ENCODE measurements around the gene SEC63. TPM values are rescaled to one million over a fixed set of nuclear protein-coding genes. Genes with fewer than 3 reads are reported as not detected.
"Not testable (repeated sequence)": the region's sequence is repeated elsewhere in the genome, so short reads cannot be mapped to it uniquely, and the experiment has no call there.

Gene SEC63
- 16.7 and 21.2 TPM in 2 replicates for total RNA-seq (2014; rRNA removed; shearing (Covaris generic))

- Histone ChIP-seq H3K4me1 (replicated peaks) (peaks cover 9% of the 10 kb centered on the region), H3K27me3 (replicated peaks) (no peaks in the 10 kb centered on the region), H3K9me3 (replicated peaks) (no peaks in the 10 kb centered on the region), H3K4me3 (peak within 1 kb of the TSS; percentile 79), H3K27ac (peak within 1 kb of the TSS; percentile 80), H3K36me3 (peaks cover 21% of the 10 kb centered on the region)
- peak; percentile 93 to 98 for DNase-seq (ENCODE audit: low read depth in 1 of 2, low spot score in 2 of 2)
These were observed at the start of gene SEC63 for GRCh38 chr6:107957909-107958688. Gene SEC63, minus strand, starts transcription at chr6:107958208. Its CDS starts 199 bp downstream, at chr6:107958009.

- no peak overlapping the region for H3K4me3 ChIP-seq
- no peaks in the 10 kb centered on the region for H3K4me1 ChIP-seq (replicated peaks)
- peaks cover 10% of the 10 kb centered on the region; the same call in 1 of the 2 replicates for H3K9me3 ChIP-seq (replicated peaks)
- H3K27ac ChIP-seq, result no peak overlapping the region
- no peaks in the 10 kb centered on the region for H3K36me3 ChIP-seq
- H3K27me3 ChIP-seq (replicated peaks), result no peaks in the 10 kb centered on the region; the same call in 1 of the 2 replicates
- no peak for DNase-seq (ENCODE audit: low read depth in 1 of 2, low spot score in 2 of 2)
These were observed 48.0 kb upstream of the SEC63 start for GRCh38 chr6:108005961-108006360.

GRCh38 chr6:108004861-108005260 is 46.9 kb upstream of the SEC63 start:
- Histone ChIP-seq H3K9me3 (replicated peaks) (peaks cover 8% of the 10 kb centered on the region; the same call in 1 of the 2 replicates), H3K4me3 (no peak overlapping the region), H3K27me3 (replicated peaks) (no peaks in the 10 kb centered on the region; the same call in 1 of the 2 replicates), H3K36me3 (no peaks in the 10 kb centered on the region), H3K27ac (no peak overlapping the region), H3K4me1 (replicated peaks) (no peaks in the 10 kb centered on the region)
- DNase-seq (ENCODE audit: low read depth in 1 of 2, low spot score in 2 of 2), result no peak

- H3K36me3 ChIP-seq, result no peaks in the 10 kb centered on the region
- H3K27me3 ChIP-seq (replicated peaks), result no peaks in the 10 kb centered on the region; the same call in 1 of the 2 replicates
- DNase-seq (ENCODE audit: low read depth in 1 of 2, low spot score in 2 of 2), result no peak
- no peak overlapping the region for H3K4me3 ChIP-seq
- H3K9me3 ChIP-seq (replicated peaks), result no peaks in the 10 kb centered on the region
- H3K27ac ChIP-seq, result no peak overlapping the region
- no peaks in the 10 kb centered on the region for H3K4me1 ChIP-seq (replicated peaks)
These were observed 44.6 kb upstream of the SEC63 start for GRCh38 chr6:108002365-108003221.

- no peaks in the 10 kb centered on the region for H3K36me3 ChIP-seq
- H3K4me1 ChIP-seq (replicated peaks), result no peaks in the 10 kb centered on the region
- no peaks in the 10 kb centered on the region for H3K9me3 ChIP-seq (replicated peaks)
- no peak overlapping the region for H3K4me3 ChIP-seq
- H3K27me3 ChIP-seq (replicated peaks), result no peaks in the 10 kb centered on the region; the same call in 1 of the 2 replicates
- H3K27ac ChIP-seq, result no peak overlapping the region
- no peak for DNase-seq (ENCODE audit: low read depth in 1 of 2, low spot score in 2 of 2)
These were observed 43.8 kb upstream of the SEC63 start for GRCh38 chr6:108001696-108002231.

GRCh38 chr6:108000259-108000658 is 42.3 kb upstream of the SEC63 start:
- not testable (repeated sequence) for H3K27ac ChIP-seq; H3K36me3 ChIP-seq; H3K4me1 ChIP-seq (replicated peaks); H3K27me3 ChIP-seq (replicated peaks); H3K9me3 ChIP-seq (replicated peaks); H3K4me3 ChIP-seq; DNase-seq (ENCODE audit: low read depth in 1 of 2, low spot score in 2 of 2)

GRCh38 chr6:107999341-107999740 is 41.3 kb upstream of the SEC63 start:
- no peak for DNase-seq (ENCODE audit: low read depth in 1 of 2, low spot score in 2 of 2)
- no peaks in the 10 kb centered on the region for H3K4me1 ChIP-seq (replicated peaks)
- H3K9me3 ChIP-seq (replicated peaks), result no peaks in the 10 kb centered on the region
- no peaks in the 10 kb centered on the region for H3K36me3 ChIP-seq
- H3K4me3 ChIP-seq, result no peak overlapping the region
- H3K27ac ChIP-seq, result no peak overlapping the region
- H3K27me3 ChIP-seq (replicated peaks), result no peaks in the 10 kb centered on the region; the same call in 1 of the 2 replicates

GRCh38 chr6:107991772-107992550 is 34.0 kb upstream of the SEC63 start:
- H3K9me3 ChIP-seq (replicated peaks), result no peaks in the 10 kb centered on the region

GRCh38 chr6:107991061-107991460 is 33.1 kb upstream of the SEC63 start:
- no peak for DNase-seq (ENCODE audit: low read depth in 1 of 2, low spot score in 2 of 2)
- Histone ChIP-seq H3K4me3 (no peak overlapping the region), H3K4me1 (replicated peaks) (no peaks in the 10 kb centered on the region), H3K27ac (no peak overlapping the region), H3K9me3 (replicated peaks) (no peaks in the 10 kb centered on the region), H3K36me3 (no peaks in the 10 kb centered on the region), H3K27me3 (replicated peaks) (no peaks in the 10 kb centered on the region)

More at GRCh38 chr6:107991772-107992550, 34.0 kb upstream of the SEC63 start:
- Histone ChIP-seq H3K27ac (no peak overlapping the region), H3K4me3 (no peak overlapping the region), H3K27me3 (replicated peaks) (no peaks in the 10 kb centered on the region), H3K4me1 (replicated peaks) (no peaks in the 10 kb centered on the region), H3K36me3 (no peaks in the 10 kb centered on the region)
- DNase-seq (ENCODE audit: low read depth in 1 of 2, low spot score in 2 of 2), result no peak

- not testable (repeated sequence) for H3K4me3 ChIP-seq; H3K9me3 ChIP-seq (replicated peaks); H3K27me3 ChIP-seq (replicated peaks); DNase-seq (ENCODE audit: low read depth in 1 of 2, low spot score in 2 of 2); H3K27ac ChIP-seq; H3K4me1 ChIP-seq (replicated peaks); H3K36me3 ChIP-seq
These were observed 32.6 kb upstream of the SEC63 start for GRCh38 chr6:107990587-107990986.

- no peaks in the 10 kb centered on the region for H3K27me3 ChIP-seq (replicated peaks)
- no peak for DNase-seq (ENCODE audit: low read depth in 1 of 2, low spot score in 2 of 2)
- no peaks in the 10 kb centered on the region for H3K4me1 ChIP-seq (replicated peaks)
- H3K36me3 ChIP-seq, result no peaks in the 10 kb centered on the region
- H3K4me3 ChIP-seq, result no peak overlapping the region
- no peaks in the 10 kb centered on the region for H3K9me3 ChIP-seq (replicated peaks)
- no peak overlapping the region for H3K27ac ChIP-seq
These were observed 31.4 kb upstream of the SEC63 start for GRCh38 chr6:107989166-107990094.

- Histone ChIP-seq H3K36me3 (no peaks in the 10 kb centered on the region), H3K27me3 (replicated peaks) (no peaks in the 10 kb centered on the region), H3K4me1 (replicated peaks) (no peaks in the 10 kb centered on the region), H3K4me3 (no peak overlapping the region), H3K27ac (no peak overlapping the region), H3K9me3 (replicated peaks) (no peaks in the 10 kb centered on the region)
- no peak for DNase-seq (ENCODE audit: low read depth in 1 of 2, low spot score in 2 of 2)
These were observed 30.6 kb upstream of the SEC63 start for GRCh38 chr6:107988570-107988969.
